DMS53 (cell line): Measurements from ENCODE around the gene SLCO1B3.

Source experiments
- DNase-seq: peaks from one replicate; lab custom pipeline; 2025; lab: John Stamatoyannopoulos, UW

SLCO1B3 gene

DNA sequence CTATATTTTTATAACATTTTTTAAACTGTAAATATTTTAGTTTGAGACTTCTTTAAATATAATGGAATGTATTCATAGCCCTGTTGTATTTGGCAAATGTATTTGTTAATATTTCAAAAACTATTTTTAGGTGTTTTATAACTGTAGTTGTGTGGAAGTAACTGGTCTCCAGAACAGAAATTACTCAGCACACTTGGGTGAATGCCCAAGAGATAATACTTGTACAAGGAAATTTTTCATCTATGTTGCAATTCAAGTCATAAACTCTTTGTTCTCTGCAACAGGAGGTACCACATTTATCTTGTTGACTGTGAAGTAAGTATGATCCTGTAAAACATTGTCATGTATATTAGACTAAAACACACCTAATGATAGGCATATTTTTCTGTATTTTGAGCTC lies 72.8 kb downstream of the SLCO1B3 start:
- DNase-seq: no peak

DNA sequence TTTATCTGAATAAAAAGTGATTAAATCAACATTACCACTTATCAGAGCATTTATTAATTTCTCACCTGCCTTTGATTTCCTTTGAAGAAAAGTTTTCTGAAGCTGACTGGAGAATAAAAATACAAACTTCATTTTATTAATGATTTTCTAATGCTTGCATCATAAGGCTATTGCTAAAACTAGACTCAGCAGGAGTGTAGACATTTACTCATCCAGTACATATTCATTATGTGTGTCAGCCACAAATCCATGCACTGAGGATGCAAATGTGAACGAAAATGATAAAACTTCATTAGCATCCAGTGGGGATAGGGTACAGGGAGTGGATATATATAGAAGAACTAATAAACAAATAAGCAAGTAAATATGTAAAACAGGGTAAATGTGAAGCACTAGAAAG lies 74.6 kb downstream of the SLCO1B3 start:
- no peak for DNase-seq

DNA sequence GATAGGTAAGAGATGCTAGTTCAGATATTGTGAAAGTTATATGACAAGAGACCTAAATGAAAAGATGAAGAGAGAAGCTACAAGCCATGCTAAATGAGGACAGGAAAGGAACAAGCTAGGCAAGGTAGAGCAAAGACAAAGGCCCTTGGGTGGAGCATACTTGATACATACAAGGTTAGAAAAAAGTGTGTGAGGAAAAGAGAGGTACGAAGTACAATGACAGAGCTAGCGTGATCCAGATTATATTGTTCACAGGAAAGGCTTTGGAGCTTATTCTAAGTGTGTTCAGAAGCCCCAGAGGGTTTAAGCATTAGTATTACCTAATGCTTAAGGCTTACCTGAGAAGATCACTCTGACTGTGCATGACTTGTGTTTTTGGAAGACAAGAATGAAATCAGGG lies 75.0 kb downstream of the SLCO1B3 start:
- DNase-seq: peak; percentile 17

DNA sequence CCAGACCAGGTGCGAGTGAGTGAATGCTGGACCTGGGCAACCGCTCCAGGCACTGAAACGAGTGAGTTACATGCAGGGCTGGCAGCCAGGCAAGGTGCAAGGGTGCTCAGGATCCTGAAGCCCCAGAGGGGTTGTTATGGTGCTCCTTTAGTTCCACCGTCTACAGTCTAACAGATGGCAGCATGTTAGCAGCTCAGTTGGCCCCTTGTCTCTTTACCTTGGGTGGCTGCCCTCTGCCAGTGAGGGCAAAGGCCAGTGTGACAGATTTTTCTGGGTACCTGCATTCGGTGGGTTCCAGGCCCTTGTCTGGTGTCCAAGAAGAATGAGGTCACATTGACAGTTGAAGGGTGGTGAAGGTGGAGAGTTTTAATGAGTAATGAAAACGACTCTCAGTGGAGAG lies 106.8 kb downstream of the SLCO1B3 start:
- no peak for DNase-seq

DNA sequence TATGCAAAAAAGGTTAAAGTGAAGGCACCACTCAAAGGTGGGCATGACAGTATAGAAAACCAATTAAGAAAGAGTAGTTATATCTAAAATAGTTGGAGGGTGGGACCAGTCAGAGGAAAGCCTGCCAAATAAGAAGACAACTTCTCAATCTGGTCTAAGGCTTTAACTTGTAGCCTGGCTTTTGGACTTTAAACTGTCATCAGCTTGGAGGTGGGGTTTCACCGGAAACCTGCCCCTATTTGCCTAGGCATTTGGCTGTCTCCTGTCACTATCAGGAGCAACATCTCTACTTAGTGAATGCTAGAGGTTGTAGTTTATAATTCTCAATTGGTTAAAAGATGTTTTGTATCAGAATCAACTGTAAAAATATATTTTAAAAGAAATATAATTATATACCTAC lies 107.3 kb downstream of the SLCO1B3 start:
- no peak for DNase-seq

DNA sequence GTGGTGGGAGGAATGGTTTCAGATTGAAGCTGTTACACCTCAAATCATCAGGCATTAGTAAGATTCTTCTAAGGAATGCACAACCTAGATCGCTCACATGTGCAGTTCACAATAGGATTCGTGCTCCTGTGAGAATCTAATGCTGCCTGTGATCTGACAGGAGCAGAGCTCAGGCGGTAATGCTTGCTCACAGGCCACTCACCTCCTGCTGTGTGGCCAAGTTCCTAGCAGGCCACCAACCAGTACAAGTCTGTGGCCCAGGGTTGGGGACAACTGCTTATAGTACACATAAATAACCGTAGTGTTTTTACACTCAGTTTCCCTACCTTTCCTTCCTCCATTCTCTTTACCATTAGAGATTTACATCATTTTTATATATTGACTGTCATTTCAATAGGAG lies 121.4 kb downstream of the SLCO1B3 start:
- DNase-seq: no peak

DNA sequence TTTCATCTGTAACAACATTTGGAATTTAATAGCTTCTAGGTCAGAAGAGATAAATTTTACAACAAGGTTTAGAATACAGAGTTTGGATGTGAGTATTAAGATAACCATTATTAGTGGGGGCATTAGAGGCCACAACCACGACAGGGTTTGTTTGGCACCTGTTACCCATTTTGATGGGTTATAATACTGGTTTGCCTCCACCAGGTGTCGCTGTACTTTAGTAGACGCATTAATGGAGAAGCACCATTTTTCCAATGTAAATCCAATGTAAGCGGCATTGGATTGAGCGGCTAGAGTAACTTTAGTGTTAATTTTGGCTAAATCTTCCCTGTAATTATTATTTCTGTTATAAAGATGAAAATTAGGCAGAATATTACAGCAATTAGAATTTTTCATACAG lies 136.2 kb downstream of the SLCO1B3 start:
- peak; percentile 91 for DNase-seq

DNA sequence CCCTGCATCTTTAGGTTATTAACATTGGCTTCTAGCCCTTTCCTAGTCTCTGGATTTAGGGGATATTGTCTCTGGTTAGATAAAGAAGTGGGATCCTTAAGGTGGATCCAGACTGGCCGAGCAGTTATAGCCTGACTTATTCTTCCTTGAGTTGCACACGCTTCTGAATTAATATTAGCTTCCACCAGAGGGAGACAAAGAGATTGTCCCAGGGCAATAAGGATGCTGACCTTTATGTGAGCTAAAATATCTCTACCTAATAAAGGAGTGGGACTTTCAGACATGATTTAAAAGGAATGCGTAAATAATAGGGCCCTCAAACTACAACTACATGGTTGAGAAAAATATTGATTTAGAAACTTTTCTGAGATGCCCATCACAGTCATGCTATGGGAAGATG lies 139.7 kb downstream of the SLCO1B3 start:
- DNase-seq: peak; percentile 88

DNA sequence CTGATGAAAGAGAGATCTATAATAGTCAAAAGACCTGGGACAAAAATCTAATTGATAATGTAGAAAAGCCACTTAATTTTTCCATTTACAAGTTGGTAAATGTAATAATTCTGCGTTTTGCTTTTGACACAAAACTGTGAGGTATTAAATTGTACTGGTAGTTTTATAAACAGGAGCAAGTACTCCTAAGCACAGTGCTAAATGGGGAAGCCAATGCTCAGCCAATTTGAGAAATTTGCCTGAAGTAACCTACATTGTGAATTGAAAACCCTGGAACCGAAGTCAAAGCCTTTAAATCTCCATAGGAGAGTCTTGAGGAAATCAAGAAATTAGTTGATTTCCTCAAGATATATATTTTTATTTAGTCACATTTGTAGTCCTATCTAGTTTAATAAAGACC lies 152.8 kb downstream of the SLCO1B3 start:
- peak; percentile 54 for DNase-seq

DNA sequence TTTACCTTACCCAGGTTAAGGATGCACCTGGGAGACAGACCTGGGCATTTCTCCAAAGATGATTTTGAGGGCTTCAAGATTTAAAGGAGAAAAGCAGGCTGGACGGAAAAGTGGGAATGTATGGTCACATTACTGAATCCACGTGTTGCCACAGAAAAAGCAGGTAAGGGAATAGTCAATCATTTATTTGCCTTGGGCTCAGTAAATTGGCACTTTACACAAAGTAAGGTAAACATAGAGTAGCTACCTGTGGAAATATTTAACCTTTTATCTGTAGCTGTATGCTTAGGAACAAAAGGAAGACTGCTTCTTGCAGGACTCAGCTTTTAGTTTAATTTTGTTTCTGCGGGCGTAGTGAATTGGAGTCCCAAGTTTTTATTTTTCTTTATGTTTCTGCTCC lies 153.3 kb downstream of the SLCO1B3 start:
- peak; percentile 95 for DNase-seq
